Upper lobe of left lung (tissue), 6 donors: Measurements from ENCODE around the gene GRIK2. TPM values are rescaled to one million over a fixed set of nuclear protein-coding genes. Genes with fewer than 3 reads are reported as not detected.
"Not testable (repeated sequence)": the region's sequence is repeated elsewhere in the genome, so short reads cannot be mapped to it uniquely, and the experiment has no call there.

Source experiments
- ATAC-seq, 2 donors: fragments of 200-7000 bp; cut with Tn5 transposase; one replicate each; pipeline ENCODE4 v1.9.1; 2022; ENCODE audit warnings: mild to moderate bottlenecking in 2 of 2, moderate library complexity in 2 of 2; ENCODE audit not compliant: low FRiP score in 2 of 2
- DNase-seq, 2 donors: peaks; one replicate each; pipeline ENCODE4 v3.0.0-alpha.2; 2019 to 2020
- H3K27ac ChIP-seq, 4 donors: fragments of 200-600 bp; sonication (generic); one replicate each; pipeline ENCODE4 v1.5.1; 2016 to 2019
- H3K27me3 ChIP-seq, 4 donors: fragments of 200-600 bp; sonication (generic); one replicate each; pipeline ENCODE4 v1.5.1; 2017 to 2019
- H3K36me3 ChIP-seq, 4 donors: fragments of 200-600 bp; sonication (generic); one replicate each; pipeline ENCODE4 v1.5.1; 2016 to 2019
- H3K4me1 ChIP-seq, 4 donors: fragments of 200-600 bp; sonication (generic); one replicate each; pipeline ENCODE4 v1.5.1; 2018 to 2019
- H3K4me3 ChIP-seq, 4 donors: fragments of 200-600 bp; sonication (generic); one replicate each; pipeline ENCODE4 v1.5.1; 2017 to 2019; ENCODE audit warnings: mild to moderate bottlenecking in 2 of 4, moderate library complexity in 1 of 4
- H3K9me3 ChIP-seq, 4 donors: fragments of 200-600 bp; sonication (generic); one replicate each; pipeline ENCODE4 v1.5.1; 2018 to 2019
- EP300 ChIP-seq, 4 donors: sonication (generic); formaldehyde crosslinking; IDR thresholded peaks; one replicate each; pipeline ENCODE4 v1.5.1; 2017; ENCODE audit warnings: antibody characterized with exemption in 4 of 4, control low read depth in 2 of 4
- POLR2A ChIP-seq, 4 donors: fragments of 450-650 bp; IDR thresholded peaks; one replicate each; pipeline ENCODE4 v1.5.1; 2016 to 2017; ENCODE audit warnings: antibody characterized with exemption in 4 of 4, mild to moderate bottlenecking in 2 of 4
- POLR2AphosphoS5 ChIP-seq, 2 donors: sonication (generic); formaldehyde crosslinking; IDR thresholded peaks; one replicate each; pipeline ENCODE4 v1.5.1; 2017; ENCODE audit warnings: antibody characterized with exemption in 2 of 2
- WGBS, 2 donors: methylation state at CpG; one replicate each; pipeline ENCODE4 v1.1.5; 2017 to 2018; 5-methylcytosine and 5-hydroxymethylcytosine counted together
- total RNA-seq, 6 donors: library from RNA; depleted of rRNA in 4 of 6; stranded (reverse); fragments of >200 nt in 4 of 6; gene quantifications; one replicate each; pipeline versions ENCODE4 v1.1.0 to v1.2.1, GENCODE V29; 2016 to 2021
- TF ChIP-seq, protein P1 (sequence below), 6 experiments: fragments of 450-650 bp in 4 of 6; fragments of 200-600 bp in 2 of 6; sonication (generic) in 2 of 6; IDR thresholded peaks; one replicate each; pipeline ENCODE4 v1.5.1; 2016 to 2019; ENCODE audit warnings: antibody characterized with exemption in 6 of 6
- donor health status: DM: no; HTN: no; CAD: no; lungs with moderate emphysema.
- donor health status: DM: no; HTN: yes; CAD: no; lungs with severe emphysema.

GRIK2 gene
- total RNA-seq, 6 donors from 2014 or later, result 0.07 to 1.2 (median 0.50) TPM; not detected in 2

DNA sequence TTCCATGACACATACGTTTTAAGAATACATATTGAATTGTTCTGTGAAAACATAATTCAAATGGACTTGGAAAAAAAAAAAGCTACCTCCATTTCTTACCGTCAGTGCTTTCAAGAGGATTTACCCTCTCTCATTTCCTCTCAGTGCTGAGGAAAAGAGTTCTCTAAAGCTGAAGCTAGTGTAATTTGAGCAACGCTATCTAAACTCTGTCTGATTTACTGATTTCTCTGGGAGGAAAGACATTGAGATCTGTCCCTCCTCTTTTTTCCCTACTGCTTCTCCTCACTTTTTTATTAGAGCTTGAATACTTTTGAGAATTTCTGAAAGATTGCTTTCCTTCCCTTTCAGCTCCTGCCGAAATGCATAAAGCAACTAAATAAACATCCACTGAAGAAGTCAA is 41.2 kb upstream of the GRIK2 start:
- Histone ChIP-seq H3K9me3 (no peaks in the 10 kb centered on the region), H3K4me3 (no peak overlapping the region), H3K36me3 (no peaks in the 10 kb centered on the region), H3K4me1 (no peaks in the 10 kb centered on the region), H3K27me3 (no peaks in the 10 kb centered on the region), H3K27ac (no peak overlapping the region)
- ATAC-seq, result no peak
- WGBS, 2 donors, result 31 to 36% methylated on average over 4 of the region's 4 CpGs
- TF ChIP-seq EP300 (IDR thresholded peaks at IDR 0.05), result no peak
- no peak for TF ChIP-seq POLR2A (IDR thresholded peaks at IDR 0.05)
- TF ChIP-seq, protein P1, sequence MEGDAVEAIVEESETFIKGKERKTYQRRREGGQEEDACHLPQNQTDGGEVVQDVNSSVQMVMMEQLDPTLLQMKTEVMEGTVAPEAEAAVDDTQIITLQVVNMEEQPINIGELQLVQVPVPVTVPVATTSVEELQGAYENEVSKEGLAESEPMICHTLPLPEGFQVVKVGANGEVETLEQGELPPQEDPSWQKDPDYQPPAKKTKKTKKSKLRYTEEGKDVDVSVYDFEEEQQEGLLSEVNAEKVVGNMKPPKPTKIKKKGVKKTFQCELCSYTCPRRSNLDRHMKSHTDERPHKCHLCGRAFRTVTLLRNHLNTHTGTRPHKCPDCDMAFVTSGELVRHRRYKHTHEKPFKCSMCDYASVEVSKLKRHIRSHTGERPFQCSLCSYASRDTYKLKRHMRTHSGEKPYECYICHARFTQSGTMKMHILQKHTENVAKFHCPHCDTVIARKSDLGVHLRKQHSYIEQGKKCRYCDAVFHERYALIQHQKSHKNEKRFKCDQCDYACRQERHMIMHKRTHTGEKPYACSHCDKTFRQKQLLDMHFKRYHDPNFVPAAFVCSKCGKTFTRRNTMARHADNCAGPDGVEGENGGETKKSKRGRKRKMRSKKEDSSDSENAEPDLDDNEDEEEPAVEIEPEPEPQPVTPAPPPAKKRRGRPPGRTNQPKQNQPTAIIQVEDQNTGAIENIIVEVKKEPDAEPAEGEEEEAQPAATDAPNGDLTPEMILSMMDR (IDR thresholded peaks at IDR 0.05), result no peak
- no peak for TF ChIP-seq POLR2AphosphoS5 (IDR thresholded peaks at IDR 0.05)
- no peak for DNase-seq

DNA sequence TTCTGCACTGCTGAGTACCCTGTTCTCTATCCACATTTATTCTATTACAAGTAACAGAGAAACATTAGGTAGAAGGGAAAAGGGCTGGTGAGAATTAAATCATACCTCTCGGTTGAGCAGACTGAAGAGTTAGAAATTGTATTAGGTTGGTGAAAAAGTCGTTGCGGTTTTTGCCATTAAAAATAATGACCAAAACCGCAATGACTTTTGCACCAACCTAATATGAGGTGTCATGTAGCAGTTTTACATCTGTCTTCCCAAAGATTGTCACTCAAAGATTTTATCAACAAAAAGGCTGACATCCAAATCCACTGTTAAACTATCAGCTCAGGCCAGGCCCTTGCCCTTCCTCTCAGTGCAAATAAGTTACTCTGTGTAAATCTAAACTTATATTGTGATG is 28.3 kb upstream of the GRIK2 start:
- ATAC-seq, result no peak
- H3K27ac ChIP-seq, result no peak overlapping the region
- WGBS, 2 donors, result 79 to 80% methylated on average over 4 of the region's 4 CpGs

GRCh38 chr6:101379926-101380325 is 13.6 kb upstream of the GRIK2 start:
- no peak for TF ChIP-seq POLR2A (IDR thresholded peaks at IDR 0.05)
- Histone ChIP-seq H3K27me3 (no peaks in the 10 kb centered on the region), H3K9me3 (no peaks in the 10 kb centered on the region), H3K36me3 (no peaks in the 10 kb centered on the region), H3K4me1 (no peaks in the 10 kb centered on the region), H3K27ac (no peak overlapping the region), H3K4me3 (no peak overlapping the region)
- no peak for DNase-seq
- no peak for ATAC-seq
- WGBS, 2 donors, result 85 to 86% methylated on average over 2 of the region's 2 CpGs

More for the DNA sequence above, 28.3 kb upstream of the GRIK2 start:
- Histone ChIP-seq H3K27me3 (no peaks in the 10 kb centered on the region), H3K4me1 (no peaks in the 10 kb centered on the region), H3K36me3 (no peaks in the 10 kb centered on the region), H3K9me3 (no peaks in the 10 kb centered on the region), H3K4me3 (no peak overlapping the region)
- TF ChIP-seq POLR2A (IDR thresholded peaks at IDR 0.05), result no peak
- no peak for TF ChIP-seq POLR2AphosphoS5 (IDR thresholded peaks at IDR 0.05)
- TF ChIP-seq EP300 (IDR thresholded peaks at IDR 0.05), result no peak
- TF ChIP-seq, protein P1 (IDR thresholded peaks at IDR 0.05), result no peak
- DNase-seq, result no peak

GRCh38 chr6:101380897-101381630 is 12.4 kb upstream of the GRIK2 start:
- no peak overlapping the region for H3K4me3 ChIP-seq

DNA sequence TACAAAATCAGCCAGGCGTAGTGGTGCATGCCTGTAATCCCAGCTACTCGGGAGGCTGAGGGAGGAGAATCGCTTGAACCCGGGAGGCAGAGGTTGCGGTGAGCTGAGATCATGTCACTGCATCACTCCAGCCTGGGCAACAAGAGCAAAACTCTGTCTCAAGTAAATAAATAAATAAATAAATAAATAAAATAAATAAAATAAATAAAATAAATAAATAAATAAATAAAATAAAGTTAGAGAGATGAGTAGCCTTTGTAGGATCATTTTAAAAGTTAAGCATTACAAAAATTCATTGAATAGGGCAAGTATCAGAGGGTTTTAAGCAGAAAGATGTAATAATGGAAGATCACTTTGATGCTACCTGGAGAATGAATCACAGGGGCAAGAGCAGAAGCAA is 9.8 kb upstream of the GRIK2 start:
- not testable (repeated sequence) for H3K27ac ChIP-seq, H3K4me3 ChIP-seq, H3K27me3 ChIP-seq, H3K36me3 ChIP-seq, H3K4me1 ChIP-seq, ATAC-seq, DNase-seq, H3K9me3 ChIP-seq
- WGBS, 2 donors, result 89 to 90% methylated on average over 5 of the region's 5 CpGs

More at GRCh38 chr6:101380897-101381630, 12.4 kb upstream of the GRIK2 start:
- ATAC-seq (no peak), DNase-seq (no peak)
- WGBS, 2 donors, result 56 to 75% methylated on average over 2 of the region's 2 CpGs
- H3K36me3 ChIP-seq, result no peaks in the 10 kb centered on the region
- no peaks in the 10 kb centered on the region for H3K9me3 ChIP-seq
- no peaks in the 10 kb centered on the region for H3K4me1 ChIP-seq
- no peak overlapping the region for H3K27ac ChIP-seq
- TF ChIP-seq POLR2AphosphoS5 (IDR thresholded peaks at IDR 0.05) (no peak), POLR2A (IDR thresholded peaks at IDR 0.05) (no peak), EP300 (IDR thresholded peaks at IDR 0.05) (no peak)
- TF ChIP-seq, protein P1 (IDR thresholded peaks at IDR 0.05), result no peak
- no peaks in the 10 kb centered on the region for H3K27me3 ChIP-seq

DNA sequence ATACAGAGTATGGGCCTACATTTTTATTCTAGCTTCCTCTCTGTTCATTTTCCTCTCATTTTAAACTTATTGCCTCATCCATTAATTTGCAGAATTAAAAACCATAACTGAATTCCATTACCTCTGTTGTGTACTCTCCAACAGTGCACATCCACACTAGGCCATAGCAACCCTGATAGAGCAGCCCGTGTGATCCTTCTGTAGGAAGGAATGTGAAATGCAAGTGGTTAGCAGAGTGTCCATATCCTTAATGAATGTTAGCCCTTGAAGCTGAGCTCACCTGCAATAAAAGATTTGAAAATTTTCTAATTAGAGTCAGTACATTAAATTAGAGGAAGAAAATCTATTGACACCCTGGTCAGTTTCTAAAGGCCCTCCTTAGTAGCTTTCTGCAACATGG is 6.5 kb upstream of the GRIK2 start:
- TF ChIP-seq POLR2AphosphoS5 (IDR thresholded peaks at IDR 0.05), result no peak
- TF ChIP-seq, protein P1 (IDR thresholded peaks at IDR 0.05), result no peak
- no peak for TF ChIP-seq EP300 (IDR thresholded peaks at IDR 0.05)
- 30 to 35% methylated on average over 1 of the region's 1 CpG for WGBS, 2 donors
- H3K4me3 ChIP-seq, result no peak overlapping the region
- no peaks in the 10 kb centered on the region for H3K9me3 ChIP-seq
- ATAC-seq (no peak), DNase-seq (no peak)
- H3K27me3 ChIP-seq, result peaks cover 0 to 4% (median under 1%) of the 10 kb centered on the region in 4 donors
- H3K27ac ChIP-seq, result no peak overlapping the region
- no peaks in the 10 kb centered on the region for H3K4me1 ChIP-seq
- no peaks in the 10 kb centered on the region for H3K36me3 ChIP-seq
